SHP77 (cell line): ENCODE data around the gene PLCB3.
A peak's percentile ranks its signal among the peaks of the same experiment; 100 is the strongest.
"Not testable (repeated sequence)": the region's sequence is repeated elsewhere in the genome, so short reads cannot be mapped to it uniquely, and the experiment has no call there.

Experiments used
- DNase-seq, 2 experiments: peaks; one replicate each; lab custom pipeline; 2025; lab: John Stamatoyannopoulos, UW

Gene PLCB3

DNA sequence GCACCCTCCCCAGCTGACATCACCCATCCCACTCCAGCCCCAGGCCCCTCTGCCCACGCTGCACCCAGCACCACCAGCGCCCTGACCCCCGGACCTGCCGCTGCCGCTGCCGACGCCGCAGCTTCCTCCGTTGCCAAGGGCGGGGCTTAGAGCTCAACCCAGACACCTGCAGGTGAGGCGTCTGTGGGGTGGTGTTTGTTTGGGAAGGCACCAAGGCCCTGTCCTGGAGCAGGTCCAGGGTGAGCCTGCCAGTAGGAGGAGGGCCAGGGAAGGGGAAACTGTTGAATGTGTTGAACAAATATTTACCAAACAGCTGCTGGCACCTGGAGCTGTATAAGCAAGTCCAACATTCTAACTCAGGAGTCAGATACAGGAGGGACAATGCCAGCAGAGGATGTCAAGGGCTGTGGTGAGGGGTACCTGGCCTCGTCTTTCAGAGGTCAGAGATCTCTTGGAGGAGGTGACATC lies 13.8 kb upstream of the PLCB3 start:
- peak; percentile 92 to 96 for DNase-seq

DNA sequence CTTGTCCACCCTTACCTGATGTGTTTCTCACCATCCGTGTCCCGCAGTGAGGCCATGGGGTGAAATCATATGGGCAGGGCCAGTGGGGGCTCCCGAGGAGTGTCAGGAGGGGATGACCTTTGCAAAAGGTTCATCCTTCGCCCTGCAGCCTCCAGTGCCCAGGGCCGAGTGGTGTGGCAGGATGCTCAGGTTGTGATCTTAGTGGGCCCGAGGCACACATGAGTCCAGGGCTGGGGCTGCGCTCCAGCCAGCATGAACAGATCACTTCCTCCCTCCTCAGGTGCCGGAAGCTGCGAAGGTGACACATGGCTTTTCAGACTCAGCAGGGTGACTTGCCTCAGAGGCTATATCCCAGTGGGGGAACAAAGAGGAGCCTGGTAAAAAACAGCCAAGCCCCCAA lies 13.3 kb upstream of the PLCB3 start:
- peak in 1 of 2 experiments; percentile 42 for DNase-seq

DNA sequence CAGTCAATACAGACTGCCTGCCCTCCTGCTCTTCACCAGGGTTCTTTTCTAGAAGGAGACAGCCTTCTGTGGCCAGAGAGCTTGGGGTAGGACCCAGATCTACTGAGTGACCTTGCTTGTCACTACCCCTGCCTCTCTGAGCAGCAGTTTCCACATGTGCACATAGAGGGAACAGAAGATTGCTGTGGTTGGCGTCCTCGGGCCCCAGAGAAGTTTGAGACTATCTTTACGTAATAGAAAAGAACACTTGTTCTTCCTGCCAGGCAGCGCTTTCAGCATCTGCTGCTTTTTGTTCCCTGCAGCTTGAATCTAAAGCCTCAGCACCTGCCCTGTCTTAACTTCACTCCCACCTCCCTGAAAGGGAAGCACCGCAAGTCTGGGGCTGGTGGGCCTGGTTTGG lies 12.3 kb upstream of the PLCB3 start:
- no peak for DNase-seq

DNA sequence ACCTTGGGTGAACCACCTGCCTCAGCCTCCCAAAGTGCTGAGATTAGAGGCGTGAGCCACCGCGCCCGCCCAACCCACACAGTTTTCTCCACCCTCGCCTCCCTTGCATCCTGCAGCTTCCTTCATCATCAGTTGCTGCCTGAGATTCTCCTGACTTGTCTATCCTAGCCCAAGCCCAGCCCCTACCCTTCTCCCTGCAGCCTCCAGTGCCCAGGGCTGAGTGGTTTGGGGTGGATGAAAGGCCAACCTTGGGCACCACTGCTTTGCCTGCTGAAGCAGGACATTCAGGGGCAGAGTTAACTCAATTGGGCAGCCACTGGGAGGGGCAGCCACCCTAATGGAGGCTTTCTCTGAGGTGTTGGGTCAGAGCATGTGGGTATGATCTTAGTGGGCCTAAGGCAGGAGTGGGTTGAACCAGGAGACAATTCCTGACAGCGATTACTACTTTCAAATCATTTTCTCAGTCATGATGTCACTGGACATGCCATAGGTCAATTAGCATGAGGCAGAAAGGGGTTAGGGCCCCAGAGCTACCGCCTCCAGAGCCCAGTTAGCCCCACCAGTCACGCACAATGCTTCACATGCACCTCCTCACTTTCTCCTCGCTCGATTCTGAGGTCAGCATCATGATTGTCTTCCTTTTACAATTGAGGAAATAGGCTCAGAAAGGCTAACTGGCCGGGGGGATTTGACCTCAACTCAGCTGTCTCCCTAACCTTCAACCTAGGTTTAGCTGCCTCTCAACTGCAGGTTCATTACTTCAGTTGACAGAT lies 11.5 kb upstream of the PLCB3 start:
- DNase-seq: no peak

DNA sequence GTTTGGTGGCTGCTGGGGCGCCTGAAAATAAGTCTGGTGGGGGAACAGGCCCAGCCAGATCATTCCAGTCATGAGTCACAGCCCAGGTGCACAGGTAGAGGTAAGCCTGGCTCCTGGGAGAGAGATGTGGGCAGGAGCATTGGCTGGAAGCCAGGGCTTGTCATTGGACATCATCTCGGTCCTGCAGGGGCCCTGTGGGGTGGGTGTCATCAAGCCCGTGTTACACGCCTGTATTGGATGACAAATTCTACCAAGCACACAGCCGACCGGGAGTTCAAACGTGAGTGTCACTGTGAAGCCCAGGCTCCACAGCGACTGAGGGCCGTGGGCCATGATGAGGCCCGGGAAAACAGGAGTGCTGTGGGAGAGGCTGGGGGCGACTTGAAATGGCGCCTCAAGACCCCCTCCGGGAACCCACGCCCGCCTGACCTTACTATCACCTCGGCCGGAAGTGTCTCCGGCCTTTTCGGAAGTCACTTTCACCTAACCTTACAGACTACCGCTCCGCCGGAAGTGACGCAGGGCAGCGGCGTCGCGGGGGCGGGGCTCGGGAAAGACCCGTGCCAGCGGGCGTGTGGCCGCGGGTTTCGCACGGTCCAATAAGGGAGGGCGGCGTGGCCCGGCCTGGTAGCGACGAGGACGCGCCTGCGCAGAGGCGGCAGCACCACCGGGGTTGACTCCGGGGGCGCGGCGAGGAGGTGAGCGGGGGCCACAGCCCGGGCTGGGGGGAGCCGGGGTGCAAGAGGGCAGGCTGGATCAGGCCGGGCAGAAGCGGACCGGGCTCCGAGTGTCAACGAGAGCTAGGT lies 10.7 kb upstream of the PLCB3 start, which contains the start of gene FKBP2:
TSS of gene FKBP2 (plus strand) at position 661 of the 806 bp plus-strand sequence. CDS start 1,293 bp downstream, outside the sequence.
- DNase-seq: peak; percentile 92 to 96

DNA sequence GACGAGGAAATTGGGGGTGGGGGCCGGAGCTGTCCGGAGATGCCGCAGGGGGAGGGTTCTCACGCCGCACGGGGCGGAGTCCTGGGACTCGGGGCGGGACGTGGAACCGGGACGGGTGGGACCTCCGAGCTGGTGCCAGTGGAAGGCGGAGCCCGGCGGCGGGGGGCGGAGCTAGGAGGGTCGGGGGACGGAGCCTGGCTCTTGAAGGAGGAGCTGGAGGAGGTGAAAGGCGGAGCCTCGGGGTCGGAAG lies 10.2 kb upstream of the PLCB3 start:
- peak in 1 of 2 experiments; percentile 92 for DNase-seq

DNA sequence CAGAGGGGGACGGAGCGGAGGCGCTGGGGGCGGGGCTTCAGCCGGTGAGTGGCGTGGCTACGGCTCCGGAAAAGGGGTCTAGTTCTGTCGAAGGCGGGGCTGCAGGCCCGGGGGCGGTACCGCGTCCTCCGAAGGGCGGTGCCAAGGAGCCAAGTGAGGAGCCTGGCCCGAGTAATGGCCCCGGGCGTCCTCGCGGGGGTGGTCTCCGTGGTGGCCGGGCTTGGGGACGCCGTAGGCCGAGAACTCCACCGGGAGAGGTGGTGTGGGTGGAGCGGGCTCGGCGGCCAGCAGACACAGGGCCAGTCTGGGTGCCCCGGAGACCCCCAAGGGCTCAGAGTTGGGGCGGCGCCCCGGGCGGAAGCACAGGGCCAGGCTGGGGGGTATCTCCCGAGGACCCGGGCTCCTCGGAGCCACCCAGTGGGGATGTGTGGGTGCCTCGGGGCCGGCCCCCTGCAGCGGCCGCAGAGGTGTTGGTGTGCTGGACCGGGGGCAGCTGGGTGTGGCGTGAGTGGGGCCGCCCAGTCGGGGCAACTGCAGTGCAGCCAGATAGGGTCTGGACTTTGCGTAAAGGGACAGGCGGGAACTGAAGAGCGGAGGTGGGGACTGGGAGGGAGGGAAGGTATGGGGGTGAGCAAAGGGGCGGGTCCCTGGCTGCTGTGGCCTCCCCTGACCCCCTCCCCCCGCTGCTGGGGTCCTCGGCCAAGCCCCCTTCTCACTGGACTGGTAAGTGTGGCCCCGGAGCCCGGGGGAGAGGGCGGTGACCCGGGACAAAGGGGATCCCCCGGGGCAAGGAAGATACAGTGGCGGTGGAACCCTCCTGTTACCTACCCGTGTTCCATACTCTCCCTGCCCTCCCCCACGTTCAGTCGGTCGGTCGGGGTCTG lies 9.6 kb upstream of the PLCB3 start:
- DNase-seq: peak in 1 of 2 experiments; percentile 92

DNA sequence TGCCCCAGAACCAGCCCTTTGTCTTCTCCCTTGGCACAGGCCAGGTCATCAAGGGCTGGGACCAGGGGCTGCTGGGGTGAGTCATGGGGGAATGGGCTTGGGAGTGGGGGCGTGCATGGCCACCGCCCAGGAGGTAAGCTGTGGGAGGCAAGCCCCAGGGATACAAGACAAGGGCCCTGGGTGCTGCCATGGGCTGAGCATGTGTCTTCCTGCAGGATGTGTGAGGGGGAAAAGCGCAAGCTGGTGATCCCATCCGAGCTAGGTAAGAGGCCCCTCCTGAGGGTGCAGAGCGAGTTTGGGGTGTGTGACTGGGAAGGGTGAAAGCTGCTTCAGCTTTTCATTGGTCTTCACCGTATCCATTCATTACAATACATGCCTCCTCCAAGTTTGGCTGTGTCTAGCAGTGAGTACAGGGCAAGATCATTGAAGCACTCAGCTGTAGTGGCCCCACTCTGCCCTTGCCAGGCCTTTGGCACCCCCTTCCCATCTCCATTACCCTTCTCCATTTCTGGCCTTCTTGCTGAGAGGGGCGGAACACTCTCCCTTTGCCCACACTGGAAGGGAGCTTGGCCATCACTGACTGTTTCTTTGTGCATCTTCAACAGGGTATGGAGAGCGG lies 8.0 kb upstream of the PLCB3 start:
- DNase-seq: no peak

DNA sequence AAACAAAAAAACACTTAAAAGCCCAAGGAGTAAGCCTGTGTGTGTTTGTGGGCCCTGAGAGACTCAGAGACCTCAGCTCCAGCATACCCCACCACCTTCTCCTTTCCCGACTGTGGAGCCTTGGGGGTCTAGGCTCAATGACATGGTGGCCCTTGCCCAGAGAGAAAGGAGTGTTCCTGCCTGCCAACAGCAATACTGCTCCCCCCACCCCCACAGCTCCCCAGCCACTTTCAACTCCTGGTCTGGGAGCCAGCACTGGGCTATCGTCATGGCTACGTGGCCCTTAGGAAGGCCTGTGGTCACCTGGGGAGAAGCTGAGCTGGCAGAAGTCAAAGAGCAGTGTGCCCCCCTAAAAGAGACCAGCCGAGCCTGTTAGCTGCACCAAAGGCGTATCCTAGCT lies 7.2 kb upstream of the PLCB3 start:
- DNase-seq: no peak

DNA sequence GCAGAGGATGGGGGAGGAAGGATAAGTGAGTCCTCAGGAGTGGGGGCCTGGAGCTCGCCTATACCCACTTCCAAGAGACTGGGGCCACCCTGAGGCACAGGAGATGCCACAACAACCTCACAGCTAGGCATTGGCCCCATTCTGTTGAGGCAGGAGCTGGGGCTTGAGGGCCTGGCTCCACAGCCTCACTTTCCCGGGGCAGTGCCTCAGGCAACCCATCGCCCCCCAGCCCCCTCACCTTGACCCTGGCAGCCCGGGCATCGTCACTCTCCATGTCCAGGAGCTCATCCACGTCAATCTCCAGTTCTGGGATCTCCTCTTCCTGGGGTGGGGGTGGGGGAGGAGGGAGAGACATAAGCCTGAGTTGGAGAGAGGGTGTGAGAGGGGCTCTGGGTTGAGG lies 6.4 kb upstream of the PLCB3 start:
- no peak for DNase-seq

DNA sequence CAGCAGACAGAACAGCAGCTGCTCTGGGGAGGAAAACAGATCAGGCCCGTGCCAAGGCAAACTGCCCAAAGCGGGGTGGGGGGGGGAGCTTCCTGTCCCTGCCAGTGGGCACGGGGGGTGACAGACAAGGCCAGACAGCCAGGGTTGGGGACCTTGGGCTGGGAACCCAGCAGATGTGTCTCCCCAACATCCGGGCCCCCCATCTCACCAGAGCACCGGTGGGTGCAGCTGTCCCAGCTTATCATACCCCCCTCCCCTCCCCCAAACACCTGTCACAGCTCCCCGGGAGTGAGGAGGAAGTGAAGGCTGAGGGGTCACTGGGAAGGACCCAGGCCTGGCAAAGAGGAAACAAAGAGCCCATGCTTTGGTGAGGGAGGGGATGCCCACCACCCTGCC lies 5.9 kb upstream of the PLCB3 start:
- DNase-seq: no peak

DNA sequence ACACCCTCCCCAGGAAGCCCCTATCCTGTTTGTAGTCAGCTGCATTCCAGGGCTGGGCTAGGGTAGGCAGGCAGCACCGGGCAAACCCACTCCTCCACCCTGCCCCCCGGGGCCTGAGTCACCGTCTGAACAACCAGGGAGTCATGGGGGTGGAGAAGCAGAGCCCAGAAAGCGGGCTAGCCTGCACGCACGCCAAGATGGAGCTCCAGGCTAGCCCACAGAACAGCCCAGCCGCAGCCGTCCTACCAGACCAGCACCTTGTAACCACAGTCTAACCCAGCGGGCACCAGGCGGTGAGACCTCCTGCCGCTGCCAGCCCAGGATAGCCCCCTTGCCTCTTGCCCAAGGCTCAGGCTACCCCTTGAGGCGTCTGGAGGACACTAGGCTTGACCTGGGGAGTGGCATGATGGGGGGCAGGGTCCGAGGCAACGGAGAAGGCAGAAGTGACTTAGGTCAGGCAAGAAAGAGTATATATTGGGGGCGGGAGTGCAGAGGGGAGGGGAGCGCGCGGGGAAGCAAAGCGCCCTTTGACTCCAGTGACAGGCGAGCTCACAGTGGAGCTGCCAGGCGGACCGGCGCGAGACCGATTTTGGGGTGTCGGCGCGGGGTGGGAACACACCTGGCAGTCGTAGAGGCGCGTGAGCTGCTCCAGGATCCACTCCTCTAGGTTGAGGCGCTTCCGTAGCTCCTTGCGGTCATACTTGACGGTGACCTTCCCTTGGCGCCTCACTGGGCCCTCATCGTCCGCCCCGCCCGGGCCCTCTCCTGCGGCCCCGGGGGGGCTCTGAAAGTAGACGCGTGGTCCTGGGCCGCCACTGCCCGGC lies 5.3 kb upstream of the PLCB3 start:
- peak in 1 of 2 experiments; percentile 51 for DNase-seq

DNA sequence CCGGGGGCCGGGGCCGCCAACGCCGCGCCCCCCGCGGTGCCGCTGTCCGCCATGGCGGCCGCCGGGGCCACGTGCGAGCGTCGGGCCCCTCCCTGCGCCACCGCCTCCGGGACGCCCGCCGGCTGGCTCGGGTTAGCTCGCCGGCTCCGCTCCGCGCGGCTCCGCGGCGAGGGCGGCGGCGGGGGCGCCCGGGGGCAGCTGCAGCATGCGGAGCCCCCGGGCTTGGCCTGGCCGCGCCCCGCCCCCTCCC lies 4.8 kb upstream of the PLCB3 start:
- DNase-seq: not testable (repeated sequence)

DNA sequence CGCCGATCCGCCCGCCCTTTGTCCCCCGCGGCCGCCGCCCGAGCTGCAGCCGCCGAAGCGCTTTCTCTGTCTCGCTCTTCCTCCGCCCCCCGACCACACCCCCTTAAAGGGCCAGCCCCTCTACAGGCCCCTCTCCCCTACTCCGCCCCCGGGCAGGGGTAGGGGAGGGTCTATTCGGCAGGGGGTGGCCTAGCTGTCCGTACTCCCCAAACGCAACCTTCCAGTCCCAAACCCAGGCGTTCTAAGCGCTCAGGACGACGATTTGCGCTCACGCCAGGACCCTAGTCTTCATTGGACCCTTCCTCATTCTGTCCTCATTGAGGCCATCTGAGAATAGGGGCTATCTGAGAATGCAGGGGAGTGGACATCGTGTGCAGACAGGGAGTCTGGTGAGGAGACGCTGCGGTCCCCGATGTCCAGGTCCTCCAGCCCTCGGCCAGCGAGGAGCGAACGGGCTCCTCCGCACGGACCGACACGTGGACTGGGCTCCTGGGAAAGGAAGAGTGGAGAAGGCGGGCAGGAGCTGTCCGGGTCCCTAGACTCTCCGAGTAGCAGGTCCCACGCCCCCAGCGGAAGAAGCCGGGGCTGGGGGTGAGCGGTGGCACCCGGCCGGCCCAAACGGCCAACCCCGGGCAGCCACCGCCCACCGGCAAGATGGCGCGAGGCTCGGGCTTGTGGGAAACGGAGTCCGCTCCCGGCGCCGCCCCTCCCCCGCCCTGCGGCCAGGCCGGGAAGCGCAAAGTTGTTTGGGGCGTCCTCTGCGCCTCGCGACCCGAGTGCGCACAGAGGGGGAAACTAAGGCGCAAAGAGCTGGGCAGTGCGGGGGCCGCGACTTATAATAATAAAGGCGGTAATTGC lies 4.2 kb upstream of the PLCB3 start, which contains the start of gene PPP1R14B:
TSS of gene PPP1R14B (minus strand) at position 73 of the 858 bp plus-strand sequence. CDS start 270 bp downstream, outside the sequence.
- DNase-seq: peak; percentile 89 to 92

DNA sequence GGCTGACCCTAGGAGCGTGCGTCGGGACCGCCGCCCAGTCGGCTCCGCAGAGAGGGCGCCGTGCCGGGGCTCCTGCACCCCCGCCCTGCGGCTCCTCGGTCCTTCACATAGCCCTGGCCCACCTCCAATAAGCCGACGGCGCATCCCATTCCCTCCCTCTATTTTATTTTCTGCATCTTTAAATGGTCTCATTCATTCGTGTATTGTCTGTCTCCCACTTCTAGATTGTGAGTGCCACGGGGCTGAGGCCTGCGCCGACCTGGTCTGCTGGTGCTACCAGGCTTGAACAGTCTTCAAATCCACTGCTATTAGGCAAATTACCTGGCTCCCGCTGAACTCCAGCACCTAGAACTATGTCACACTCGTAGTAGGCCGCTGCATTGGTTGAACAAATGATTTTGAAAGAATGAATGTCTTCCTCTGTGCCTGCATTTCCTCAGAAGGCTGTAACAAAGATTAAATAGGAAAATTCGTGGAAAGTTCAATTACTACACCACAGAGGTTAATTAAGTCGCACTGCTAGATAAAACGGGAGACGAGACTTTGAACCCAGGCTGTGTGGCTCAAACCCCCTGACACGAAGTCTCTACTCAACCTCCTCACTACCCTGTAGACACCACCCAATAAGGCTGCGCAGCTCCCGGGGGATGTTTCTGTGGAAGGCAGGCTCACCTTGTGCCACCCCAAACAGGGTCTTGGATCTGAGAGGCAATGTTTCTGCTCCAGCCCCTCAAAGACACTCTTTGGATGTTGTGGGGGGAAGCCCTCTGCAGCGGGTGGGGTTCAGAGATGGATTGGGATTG lies 3.4 kb upstream of the PLCB3 start:
- DNase-seq: no peak

DNA sequence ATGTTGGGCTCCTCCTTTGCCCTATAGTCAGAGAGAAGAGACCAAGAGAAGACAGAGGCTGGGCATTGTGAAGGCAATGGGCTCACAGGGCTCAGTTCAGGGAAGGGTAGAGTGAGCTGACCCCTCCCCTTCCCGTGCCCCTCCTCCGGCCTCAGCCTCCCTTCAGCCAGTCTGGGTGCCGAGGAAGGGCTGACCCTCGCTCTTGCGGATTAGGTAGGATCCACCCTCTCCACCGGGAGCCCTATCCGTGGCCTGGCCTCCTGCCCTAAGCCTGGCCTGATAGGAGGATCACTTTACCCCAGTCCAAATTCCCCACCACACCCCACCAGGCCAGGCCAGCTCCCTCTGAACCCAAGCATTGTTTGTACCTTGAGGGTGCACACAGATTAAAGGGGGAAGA lies 2.8 kb upstream of the PLCB3 start:
- DNase-seq: no peak

DNA sequence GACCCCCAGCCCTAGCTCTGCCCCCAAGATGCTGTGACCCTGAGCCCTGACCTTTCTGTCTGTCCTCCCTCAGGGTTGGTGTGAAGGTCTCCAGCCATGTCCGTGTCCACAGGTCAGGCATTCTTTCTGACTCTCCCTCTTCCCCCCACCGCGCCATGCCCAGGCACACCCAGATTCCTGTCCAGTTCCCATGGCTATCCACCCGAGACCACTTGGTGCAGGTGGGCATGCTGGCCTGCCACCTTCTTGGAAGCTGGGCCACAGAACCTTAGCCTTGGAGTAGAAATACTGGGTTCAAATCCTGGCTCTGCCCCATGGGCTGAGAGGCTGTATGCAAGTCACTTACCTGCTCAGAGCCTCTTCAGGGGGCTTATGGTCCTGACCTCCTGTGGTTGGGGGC lies 2.3 kb upstream of the PLCB3 start:
- no peak for DNase-seq

DNA sequence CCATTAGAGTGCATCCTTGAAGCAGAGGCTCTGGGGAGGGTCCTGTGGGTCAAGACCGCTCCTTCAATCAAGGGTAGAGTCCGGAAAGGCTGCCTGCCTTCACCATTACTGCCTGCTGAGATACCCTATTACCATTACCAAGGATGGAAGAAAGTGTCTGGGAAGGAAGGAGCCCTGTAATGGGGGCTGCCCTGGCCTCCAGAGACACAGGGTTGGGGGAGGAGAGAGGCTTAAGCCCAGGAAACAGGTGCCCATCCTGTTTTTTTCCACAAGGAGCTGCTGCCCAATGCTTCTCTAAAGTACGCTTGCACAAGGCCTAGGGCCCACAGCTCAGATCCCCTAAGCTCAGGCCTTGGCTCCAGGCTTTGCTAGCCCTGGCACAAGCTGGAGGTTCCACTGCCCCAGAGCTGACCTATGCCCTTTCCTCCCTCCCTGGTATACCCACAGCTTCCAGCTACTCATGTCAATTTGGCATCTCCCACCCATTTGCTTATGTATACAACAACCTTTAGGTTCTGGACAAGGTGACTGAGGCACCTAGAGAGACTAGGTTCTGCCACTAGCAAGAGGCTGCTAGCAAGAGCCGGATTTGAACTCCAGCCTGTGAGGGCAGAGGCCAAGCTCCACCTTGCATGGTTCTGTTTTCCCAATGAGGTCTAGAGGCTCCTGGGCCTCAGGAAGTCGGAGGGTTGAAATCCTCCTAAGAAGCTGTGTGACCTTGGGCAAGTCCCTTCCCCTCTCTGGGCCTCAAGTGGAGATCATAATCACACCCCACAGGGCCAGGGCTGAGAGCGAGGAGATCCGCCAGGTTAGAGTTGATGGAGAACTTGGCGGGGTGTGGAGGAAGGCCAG lies 1.5 kb upstream of the PLCB3 start:
- no peak for DNase-seq
